CD8-positive, alpha-beta memory T cell (primary cell): Measurements from ENCODE around the gene MAGEA2B. TPM values are rescaled to one million over a fixed set of nuclear protein-coding genes. Genes with fewer than 3 reads are reported as not detected.

ENCODE experiments used
- polyA plus RNA-seq: library from polyadenylated mRNA; unstranded; fragments of 300-500 nt; fragmentation: Illumina TruSeq; gene quantifications from one replicate; pipeline ENCODE4 v1.2.3, GENCODE V29; 2021
- total RNA-seq, 2 experiments: library from RNA; stranded (reverse); gene quantifications; one replicate each; pipeline ENCODE4 v1.2.3, GENCODE V29; 2021

MAGEA2B gene
- total and polyA plus RNA-seq, 3 experiments from 2014 or later = not detected

Other genes with a start within 250 kb of the MAGEA2B start
- not detected for gene GABRQ, start 76.7 kb upstream of the MAGEA2B start, total RNA-seq
- not detected for gene GABRQ, start 76.7 kb upstream of the MAGEA2B start, polyA plus RNA-seq
- not detected for gene MAGEA3, start 15.8 kb upstream of the MAGEA2B start, total RNA-seq
- gene MAGEA3, start 15.8 kb upstream of the MAGEA2B start, polyA plus RNA-seq = not detected
- not detected for gene CSAG2, start 5.4 kb upstream of the MAGEA2B start, total RNA-seq
- not detected for gene CSAG2, start 5.4 kb upstream of the MAGEA2B start, polyA plus RNA-seq
- not detected for gene CSAG1, start 19.1 kb downstream of the MAGEA2B start, total RNA-seq
- gene CSAG1, start 19.1 kb downstream of the MAGEA2B start, polyA plus RNA-seq = not detected
- gene MAGEA12, start 19.1 kb downstream of the MAGEA2B start, total RNA-seq = not detected
- not detected for gene MAGEA12, start 19.1 kb downstream of the MAGEA2B start, polyA plus RNA-seq
- gene MAGEA2, start 39.2 kb downstream of the MAGEA2B start, total RNA-seq = not detected
- not detected for gene MAGEA2, start 39.2 kb downstream of the MAGEA2B start, polyA plus RNA-seq
- gene CSAG3, start 44.6 kb downstream of the MAGEA2B start, total RNA-seq = not detected
- not detected for gene CSAG3, start 44.6 kb downstream of the MAGEA2B start, polyA plus RNA-seq
- not detected for gene MAGEA6, start 55.1 kb downstream of the MAGEA2B start, total RNA-seq
- gene MAGEA6, start 55.1 kb downstream of the MAGEA2B start, polyA plus RNA-seq = not detected
- gene CETN2, start 116.1 kb downstream of the MAGEA2B start, total RNA-seq = 10 to 100 TPM; 12.5 to 15.4 TPM
- 29.0 TPM for gene CETN2, start 116.1 kb downstream of the MAGEA2B start, polyA plus RNA-seq
- gene NSDHL, start 116.4 kb downstream of the MAGEA2B start, total RNA-seq = 10 to 100 TPM; 20.3 to 21.8 TPM
- 15.0 TPM for gene NSDHL, start 116.4 kb downstream of the MAGEA2B start, polyA plus RNA-seq
- under 1 TPM; 0.82 to 0.96 TPM for gene ZNF185, start 183.4 kb downstream of the MAGEA2B start, total RNA-seq
- 2.3 TPM for gene ZNF185, start 183.4 kb downstream of the MAGEA2B start, polyA plus RNA-seq